ENCODE data around the gene GPR21.
A peak's percentile ranks its signal among the peaks of the same experiment; 100 is the strongest.

The GPR21 gene

DNA sequence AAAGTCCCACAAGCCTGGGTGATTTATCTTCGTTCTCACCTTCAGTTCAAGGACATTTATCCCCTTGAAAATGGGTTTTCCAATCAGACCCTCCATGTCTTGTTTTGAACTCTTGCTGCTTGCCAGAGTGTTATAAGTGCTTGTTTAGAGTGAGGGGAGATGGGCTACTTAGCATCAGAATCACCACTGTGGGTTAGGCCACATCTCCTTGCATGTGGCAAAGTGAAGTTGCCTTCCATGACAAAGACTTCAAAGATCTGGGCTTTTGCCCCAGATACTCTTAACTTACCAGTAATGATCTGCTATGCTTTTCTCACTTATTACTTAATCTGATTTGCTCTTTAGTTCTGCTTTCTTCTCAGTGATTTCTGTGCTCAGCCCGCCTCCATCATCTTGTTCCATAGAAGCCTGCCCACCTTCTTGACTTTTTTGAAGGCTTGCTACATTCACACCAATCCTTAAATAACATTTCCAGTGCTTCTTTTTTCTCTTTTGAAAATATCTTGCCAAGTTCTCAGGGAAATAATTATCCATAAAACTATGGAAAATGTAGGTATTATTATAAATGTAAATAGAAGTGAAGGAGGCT is 39.0 kb downstream of the GPR21 start (continued):
- TF ChIP-seq, protein P1, sequence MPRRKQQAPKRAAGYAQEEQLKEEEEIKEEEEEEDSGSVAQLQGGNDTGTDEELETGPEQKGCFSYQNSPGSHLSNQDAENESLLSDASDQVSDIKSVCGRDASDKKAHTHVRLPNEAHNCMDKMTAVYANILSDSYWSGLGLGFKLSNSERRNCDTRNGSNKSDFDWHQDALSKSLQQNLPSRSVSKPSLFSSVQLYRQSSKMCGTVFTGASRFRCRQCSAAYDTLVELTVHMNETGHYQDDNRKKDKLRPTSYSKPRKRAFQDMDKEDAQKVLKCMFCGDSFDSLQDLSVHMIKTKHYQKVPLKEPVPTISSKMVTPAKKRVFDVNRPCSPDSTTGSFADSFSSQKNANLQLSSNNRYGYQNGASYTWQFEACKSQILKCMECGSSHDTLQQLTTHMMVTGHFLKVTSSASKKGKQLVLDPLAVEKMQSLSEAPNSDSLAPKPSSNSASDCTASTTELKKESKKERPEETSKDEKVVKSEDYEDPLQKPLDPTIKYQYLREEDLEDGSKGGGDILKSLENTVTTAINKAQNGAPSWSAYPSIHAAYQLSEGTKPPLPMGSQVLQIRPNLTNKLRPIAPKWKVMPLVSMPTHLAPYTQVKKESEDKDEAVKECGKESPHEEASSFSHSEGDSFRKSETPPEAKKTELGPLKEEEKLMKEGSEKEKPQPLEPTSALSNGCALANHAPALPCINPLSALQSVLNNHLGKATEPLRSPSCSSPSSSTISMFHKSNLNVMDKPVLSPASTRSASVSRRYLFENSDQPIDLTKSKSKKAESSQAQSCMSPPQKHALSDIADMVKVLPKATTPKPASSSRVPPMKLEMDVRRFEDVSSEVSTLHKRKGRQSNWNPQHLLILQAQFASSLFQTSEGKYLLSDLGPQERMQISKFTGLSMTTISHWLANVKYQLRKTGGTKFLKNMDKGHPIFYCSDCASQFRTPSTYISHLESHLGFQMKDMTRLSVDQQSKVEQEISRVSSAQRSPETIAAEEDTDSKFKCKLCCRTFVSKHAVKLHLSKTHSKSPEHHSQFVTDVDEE (CRISPR knock-in tag; IDR thresholded peaks at IDR 0.05) = no peak
- TF ChIP-seq ARNTL (CRISPR knock-in tag; IDR thresholded peaks at IDR 0.05; ENCODE audit: borderline replicate concordance, low read depth) = no peak
- no peak for TF ChIP-seq ZNF8 (CRISPR knock-in tag; IDR thresholded peaks at IDR 0.05)
- no peak for TF ChIP-seq GLIS3 (CRISPR knock-in tag; IDR thresholded peaks at IDR 0.05)
- TF ChIP-seq, protein P2, sequence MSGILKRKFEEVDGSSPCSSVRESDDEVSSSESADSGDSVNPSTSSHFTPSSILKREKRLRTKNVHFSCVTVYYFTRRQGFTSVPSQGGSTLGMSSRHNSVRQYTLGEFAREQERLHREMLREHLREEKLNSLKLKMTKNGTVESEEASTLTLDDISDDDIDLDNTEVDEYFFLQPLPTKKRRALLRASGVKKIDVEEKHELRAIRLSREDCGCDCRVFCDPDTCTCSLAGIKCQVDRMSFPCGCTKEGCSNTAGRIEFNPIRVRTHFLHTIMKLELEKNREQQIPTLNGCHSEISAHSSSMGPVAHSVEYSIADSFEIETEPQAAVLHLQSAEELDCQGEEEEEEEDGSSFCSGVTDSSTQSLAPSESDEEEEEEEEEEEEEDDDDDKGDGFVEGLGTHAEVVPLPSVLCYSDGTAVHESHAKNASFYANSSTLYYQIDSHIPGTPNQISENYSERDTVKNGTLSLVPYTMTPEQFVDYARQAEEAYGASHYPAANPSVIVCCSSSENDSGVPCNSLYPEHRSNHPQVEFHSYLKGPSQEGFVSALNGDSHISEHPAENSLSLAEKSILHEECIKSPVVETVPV (CRISPR knock-in tag; IDR thresholded peaks at IDR 0.05) = no peak
- no peak for TF ChIP-seq CSDC2 (CRISPR knock-in tag; IDR thresholded peaks at IDR 0.05)
- TF ChIP-seq SNAI2 (CRISPR knock-in tag; IDR thresholded peaks at IDR 0.05) = no peak
- TF ChIP-seq ISL1 (CRISPR knock-in tag; IDR thresholded peaks at IDR 0.05) = no peak
- no peak for TF ChIP-seq ZNF565 (CRISPR knock-in tag; conservative IDR thresholded peaks at IDR 0.05; ENCODE audit: low read depth)
- TF ChIP-seq PPARA (CRISPR knock-in tag; IDR thresholded peaks at IDR 0.05; ENCODE audit: borderline replicate concordance) = no peak
- TF ChIP-seq ESRRG (CRISPR knock-in tag; IDR thresholded peaks at IDR 0.05) = no peak
- TF ChIP-seq, protein P3, sequence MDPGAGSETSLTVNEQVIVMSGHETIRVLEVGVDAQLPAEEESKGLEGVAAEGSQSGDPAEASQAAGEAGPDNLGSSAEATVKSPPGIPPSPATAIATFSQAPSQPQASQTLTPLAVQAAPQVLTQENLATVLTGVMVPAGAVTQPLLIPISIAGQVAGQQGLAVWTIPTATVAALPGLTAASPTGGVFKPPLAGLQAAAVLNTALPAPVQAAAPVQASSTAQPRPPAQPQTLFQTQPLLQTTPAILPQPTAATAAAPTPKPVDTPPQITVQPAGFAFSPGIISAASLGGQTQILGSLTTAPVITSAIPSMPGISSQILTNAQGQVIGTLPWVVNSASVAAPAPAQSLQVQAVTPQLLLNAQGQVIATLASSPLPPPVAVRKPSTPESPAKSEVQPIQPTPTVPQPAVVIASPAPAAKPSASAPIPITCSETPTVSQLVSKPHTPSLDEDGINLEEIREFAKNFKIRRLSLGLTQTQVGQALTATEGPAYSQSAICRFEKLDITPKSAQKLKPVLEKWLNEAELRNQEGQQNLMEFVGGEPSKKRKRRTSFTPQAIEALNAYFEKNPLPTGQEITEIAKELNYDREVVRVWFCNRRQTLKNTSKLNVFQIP (CRISPR knock-in tag; IDR thresholded peaks at IDR 0.05; ENCODE audit: borderline replicate concordance, low read depth) = no peak

- TF ChIP-seq ISL1 (CRISPR knock-in tag; IDR thresholded peaks at IDR 0.05) (no peak), OSR1 (CRISPR knock-in tag; IDR thresholded peaks at IDR 0.05) (no peak), PPARA (CRISPR knock-in tag; IDR thresholded peaks at IDR 0.05; ENCODE audit: borderline replicate concordance) (no peak), SNAI2 (CRISPR knock-in tag; IDR thresholded peaks at IDR 0.05) (no peak), ZFP3 (CRISPR knock-in tag; IDR thresholded peaks at IDR 0.05) (no peak), TCF4 (CRISPR knock-in tag; IDR thresholded peaks at IDR 0.05; ENCODE audit: borderline replicate concordance) (no peak), TOX (CRISPR knock-in tag; IDR thresholded peaks at IDR 0.05; ENCODE audit: borderline replicate concordance) (no peak), ZNF70 (CRISPR knock-in tag; IDR thresholded peaks at IDR 0.05) (no peak), GLIS3 (CRISPR knock-in tag; IDR thresholded peaks at IDR 0.05) (no peak), ZNF565 (CRISPR knock-in tag; conservative IDR thresholded peaks at IDR 0.05; ENCODE audit: low read depth) (no peak)
- ATAC-seq = no peak
Measured at GRCh38 chr9:123073441-123073840, 40.0 kb downstream of the GPR21 start.

GRCh38 chr9:123073991-123074422 is 40.5 kb downstream of the GPR21 start:
- peak; percentile 71 for ATAC-seq
- TF ChIP-seq RARB (CRISPR knock-in tag; IDR thresholded peaks at IDR 0.05) = peak; percentile 43; the same call in 1 of the 2 replicates
- TF ChIP-seq ISL1 (CRISPR knock-in tag; IDR thresholded peaks at IDR 0.05) = peak; percentile 85
- TF ChIP-seq ZC3H10 (CRISPR knock-in tag; IDR thresholded peaks at IDR 0.05) = peak; percentile 51; the same call in 1 of the 2 replicates
- TF ChIP-seq, protein P3 (CRISPR knock-in tag; IDR thresholded peaks at IDR 0.05; ENCODE audit: borderline replicate concordance, low read depth) = no peak
- TF ChIP-seq CSDC2 (CRISPR knock-in tag; IDR thresholded peaks at IDR 0.05) = no peak
- TF ChIP-seq TOX (CRISPR knock-in tag; IDR thresholded peaks at IDR 0.05; ENCODE audit: borderline replicate concordance) = 0 out of 2 replicates have a peak, but pooled peaks have one; percentile 25

DNA sequence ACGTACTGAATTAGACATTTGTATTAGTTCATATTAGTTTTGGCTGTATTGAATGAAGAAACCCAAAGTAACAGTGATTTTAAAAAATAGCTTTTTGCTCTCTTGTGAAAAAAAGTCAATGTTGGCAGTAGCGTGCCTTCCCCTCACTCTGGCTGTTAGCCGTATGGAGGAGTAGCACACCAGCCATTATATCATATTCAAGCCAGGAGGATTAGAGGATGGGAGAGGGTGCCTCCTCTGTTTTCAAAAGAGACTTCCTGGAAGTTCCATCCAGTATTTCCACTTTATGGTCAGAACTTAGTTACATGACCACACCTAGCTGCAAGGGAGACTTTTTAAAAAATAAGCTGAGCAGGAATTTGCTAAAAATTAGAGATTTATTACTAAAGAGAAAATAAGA is 41.2 kb downstream of the GPR21 start:
- ATAC-seq = no peak
- no peak for TF ChIP-seq SNAI2 (CRISPR knock-in tag; IDR thresholded peaks at IDR 0.05)
- no peak for TF ChIP-seq GLIS3 (CRISPR knock-in tag; IDR thresholded peaks at IDR 0.05)
- TF ChIP-seq BACH2 (CRISPR knock-in tag; IDR thresholded peaks at IDR 0.05; ENCODE audit: borderline replicate concordance) = no peak
- no peak for TF ChIP-seq ZFP30 (CRISPR knock-in tag; IDR thresholded peaks at IDR 0.05)
- TF ChIP-seq PATZ1 (CRISPR knock-in tag; IDR thresholded peaks at IDR 0.05; ENCODE audit: borderline replicate concordance) = no peak
- TF ChIP-seq ZNF70 (CRISPR knock-in tag; IDR thresholded peaks at IDR 0.05) = no peak
- TF ChIP-seq, protein P2 (CRISPR knock-in tag; IDR thresholded peaks at IDR 0.05) = no peak
- TF ChIP-seq ZNF8 (CRISPR knock-in tag; IDR thresholded peaks at IDR 0.05) = no peak
- no peak for TF ChIP-seq PPARA (CRISPR knock-in tag; IDR thresholded peaks at IDR 0.05; ENCODE audit: borderline replicate concordance)
- TF ChIP-seq, protein P3 (CRISPR knock-in tag; IDR thresholded peaks at IDR 0.05; ENCODE audit: borderline replicate concordance, low read depth) = no peak

Measured in SK-N-SH treated with all-trans-retinoic acid at 6 μM for 48 hours (cell line).